GM19023 (cell line): Measurements from ENCODE around the gene CR2.
"Not testable (repeated sequence)": the region's sequence is repeated elsewhere in the genome, so short reads cannot be mapped to it uniquely, and the experiment has no call there.

Source experiments
- ATAC-seq: cut with Tn5 transposase; IDR thresholded peaks from one replicate; pipeline ENCODE4 v1.9.1; 2021; ENCODE audit warnings: mild to moderate bottlenecking, moderate library complexity; ENCODE audit not compliant: unreplicated experiment

Gene CR2

DNA sequence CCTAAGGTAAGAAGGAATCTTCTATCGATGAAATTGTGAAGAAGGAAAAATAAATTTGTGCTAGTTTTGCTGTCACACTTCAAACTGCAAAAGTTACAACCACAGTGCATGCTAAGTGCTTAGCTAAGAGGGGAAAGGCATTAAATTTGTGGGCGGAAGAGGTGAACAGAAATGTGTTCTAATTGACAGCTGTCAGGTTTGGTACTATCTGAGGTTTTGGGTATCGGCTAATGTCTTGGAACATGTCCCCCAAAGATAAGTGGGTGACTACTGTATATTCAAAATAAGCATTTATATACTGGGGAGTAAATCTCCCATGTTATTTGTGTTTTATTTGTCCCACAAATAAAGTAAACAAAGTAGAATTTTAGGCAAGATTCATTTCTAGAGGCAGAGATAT is 49.8 kb downstream of the CR2 start:
- no peak for ATAC-seq

DNA sequence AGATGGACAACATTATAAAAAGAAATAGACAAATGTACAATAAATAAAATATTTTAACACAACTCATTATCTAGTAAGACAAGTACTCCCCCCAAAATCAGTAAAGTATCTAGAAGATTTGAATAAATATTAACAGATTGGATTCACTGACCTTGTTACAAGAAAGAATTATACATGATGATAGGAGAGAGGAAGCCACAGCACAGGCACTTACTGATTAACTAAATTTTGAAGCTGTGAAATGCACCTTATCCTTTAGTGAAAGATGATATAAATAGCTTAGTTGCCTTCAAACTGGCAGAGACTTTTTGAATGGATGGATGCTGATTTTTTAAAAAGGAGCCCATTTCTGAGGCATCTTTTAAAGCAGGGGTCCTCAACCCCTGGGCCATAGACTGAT is 50.3 kb downstream of the CR2 start:
- ATAC-seq, result no peak

DNA sequence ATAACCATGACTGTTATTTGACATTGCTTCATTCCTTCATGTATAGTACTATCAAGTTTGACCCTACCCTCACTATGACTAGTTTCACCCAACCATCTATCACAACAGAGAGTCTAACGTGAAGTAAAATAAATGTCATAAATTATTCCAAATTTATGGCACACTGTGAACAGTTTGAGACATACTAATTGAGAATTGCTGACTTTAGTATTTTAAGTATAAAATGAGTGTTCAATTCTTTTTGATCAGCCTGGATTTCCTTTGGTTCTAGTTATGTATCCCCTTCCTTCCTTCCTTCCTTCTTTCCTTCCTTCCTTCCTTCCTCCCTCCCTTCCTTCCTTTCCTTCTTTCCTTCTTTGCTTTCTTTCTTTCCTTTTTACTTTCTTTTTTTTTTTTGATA is 56.3 kb downstream of the CR2 start:
- no peak for ATAC-seq

DNA sequence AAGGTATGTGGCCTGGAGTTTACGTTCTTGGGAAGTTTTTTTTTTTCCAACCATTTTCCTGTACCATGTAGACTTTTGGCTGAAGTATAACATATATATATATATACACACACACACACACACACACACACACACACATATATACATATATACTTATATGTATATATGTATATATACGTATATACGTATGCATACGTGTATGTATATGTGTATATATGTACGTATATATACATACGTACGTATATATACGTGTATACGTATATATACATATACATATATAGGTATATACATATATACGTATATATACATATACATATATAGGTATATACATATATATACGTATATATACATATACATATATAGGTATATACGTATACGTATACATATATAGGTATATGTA is 60.8 kb downstream of the CR2 start:
- ATAC-seq, result no peak

DNA sequence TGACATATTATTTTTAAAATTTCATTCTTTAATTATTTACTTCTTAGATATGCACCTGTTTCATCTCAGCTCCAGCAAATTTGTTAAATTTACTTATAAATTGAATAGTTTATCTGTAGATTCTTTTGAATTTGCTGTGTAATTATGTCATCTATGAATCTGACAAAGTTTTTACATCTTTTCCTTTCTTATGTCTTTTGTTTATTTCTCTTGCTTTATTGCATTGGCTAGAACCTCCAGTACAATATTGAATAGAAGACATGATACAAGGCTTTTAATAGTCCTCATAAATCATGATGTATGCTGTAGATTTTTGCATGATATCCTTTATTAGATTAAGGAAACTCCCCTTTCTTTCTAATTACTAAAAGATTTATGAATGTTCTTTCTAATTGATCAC is 62.6 kb downstream of the CR2 start:
- no peak for ATAC-seq

DNA sequence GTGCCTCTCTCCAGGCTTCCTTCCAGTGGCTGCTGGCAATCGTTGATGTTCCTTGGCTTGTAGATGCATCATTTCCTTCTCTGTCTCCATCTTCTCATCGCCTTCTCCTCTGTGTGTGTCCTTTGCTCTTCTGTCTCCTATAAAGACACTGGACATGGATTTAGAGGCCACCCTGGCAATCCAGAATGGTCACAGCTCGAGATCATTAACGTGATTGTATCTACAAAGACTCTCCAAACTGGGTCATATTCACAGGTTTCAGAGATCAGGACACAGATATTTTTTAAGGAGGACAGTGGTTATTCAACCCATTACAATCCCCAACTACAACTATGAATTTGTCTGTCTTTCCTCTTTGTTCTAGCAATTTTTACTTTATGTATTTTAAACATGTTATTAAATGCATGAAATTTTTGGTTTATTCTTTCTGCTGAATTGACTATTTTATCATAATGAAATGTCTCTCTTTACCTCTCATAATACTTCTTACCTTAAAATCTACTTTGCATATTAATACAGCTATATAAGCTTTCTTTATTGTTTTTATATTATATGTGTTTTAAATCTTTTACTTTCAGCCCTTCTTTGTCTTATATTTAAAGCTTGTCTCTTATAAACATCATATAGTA is 64.6 kb downstream of the CR2 start:
- no peak for ATAC-seq

DNA sequence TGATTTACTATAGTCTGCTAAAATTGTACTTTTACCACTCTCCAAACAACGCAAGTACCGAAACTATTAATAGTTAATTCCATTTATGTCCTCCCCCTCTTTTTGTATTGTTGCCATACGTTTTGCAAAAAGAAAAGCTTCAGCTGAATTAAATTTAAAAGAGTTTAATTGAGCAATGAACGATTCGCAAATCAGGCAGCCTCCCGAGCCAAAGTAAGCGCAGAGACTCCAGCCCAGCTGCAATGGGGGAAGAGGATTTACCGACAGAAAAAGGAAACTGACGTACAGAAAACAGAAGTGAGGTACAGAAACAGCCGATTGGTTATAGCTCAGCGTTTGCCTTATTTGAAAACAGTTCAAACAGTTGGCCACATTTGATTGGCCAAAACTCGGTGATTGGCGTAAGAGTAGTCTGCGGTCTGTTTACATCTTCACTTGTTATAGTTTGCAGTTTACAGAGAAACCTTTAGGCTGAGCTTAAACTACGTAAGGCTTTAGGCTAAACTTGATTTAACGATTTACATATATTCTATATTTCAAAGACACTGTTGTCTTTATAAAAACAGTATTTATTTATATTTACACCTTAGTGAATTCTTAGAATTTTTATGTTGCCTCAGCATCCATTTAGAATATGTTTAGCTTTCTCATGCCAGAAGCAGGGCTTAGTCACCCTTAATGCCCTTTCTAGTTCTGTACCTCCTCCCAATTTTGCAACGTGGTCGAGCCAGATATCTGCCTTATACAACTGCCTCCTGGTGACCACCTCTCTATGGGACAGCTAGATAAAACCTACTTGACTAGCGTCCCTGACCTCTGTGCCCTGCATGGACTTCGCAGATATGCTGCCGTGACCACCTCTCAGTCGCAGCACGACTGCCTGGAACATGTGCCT is 65.6 kb downstream of the CR2 start:
- ATAC-seq, result no peak

DNA sequence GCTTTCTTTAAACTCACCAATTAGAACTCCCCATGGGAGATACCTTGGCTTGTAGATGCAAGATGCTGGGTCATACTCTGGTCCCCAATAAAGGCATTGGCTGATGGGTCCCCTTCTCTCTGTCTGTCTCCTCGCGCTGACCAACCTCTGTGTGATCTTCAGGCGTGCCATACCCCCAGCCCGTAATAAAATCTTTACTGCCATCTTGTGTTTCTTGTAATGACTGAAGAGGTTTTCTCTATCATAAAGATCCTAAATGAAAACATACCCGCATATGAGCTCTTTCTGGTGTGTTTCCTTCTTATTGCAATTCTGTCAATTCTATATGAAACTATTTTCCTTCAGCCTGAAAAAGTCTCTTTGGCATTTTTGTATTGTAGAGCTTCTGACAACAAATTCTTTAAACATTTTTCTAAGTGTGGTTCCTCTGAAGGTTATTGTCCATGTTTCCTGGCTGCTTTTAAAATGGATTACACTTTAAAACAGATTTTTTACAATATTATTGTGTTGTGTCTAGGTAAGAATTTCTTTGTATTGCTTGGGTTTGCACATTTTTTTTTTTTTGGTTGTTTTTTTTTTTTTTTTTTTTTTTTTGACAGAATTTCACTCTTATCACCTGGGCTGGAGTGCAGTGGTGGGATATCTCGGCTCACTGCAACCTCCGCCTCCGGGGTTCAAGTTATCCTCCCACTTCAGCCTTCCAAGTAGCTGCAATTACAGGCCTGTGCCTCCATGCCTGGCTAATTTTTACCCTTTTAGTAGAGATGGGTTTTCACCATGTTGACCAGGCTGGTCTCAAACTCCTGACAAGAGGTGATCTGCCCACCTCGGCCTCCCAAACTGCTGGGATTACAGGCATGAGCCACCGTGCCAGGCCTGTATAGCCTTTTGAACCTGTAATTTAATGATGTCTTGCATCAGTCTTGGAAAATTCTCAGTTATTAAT is 66.5 kb downstream of the CR2 start:
- not testable (repeated sequence) for ATAC-seq

DNA sequence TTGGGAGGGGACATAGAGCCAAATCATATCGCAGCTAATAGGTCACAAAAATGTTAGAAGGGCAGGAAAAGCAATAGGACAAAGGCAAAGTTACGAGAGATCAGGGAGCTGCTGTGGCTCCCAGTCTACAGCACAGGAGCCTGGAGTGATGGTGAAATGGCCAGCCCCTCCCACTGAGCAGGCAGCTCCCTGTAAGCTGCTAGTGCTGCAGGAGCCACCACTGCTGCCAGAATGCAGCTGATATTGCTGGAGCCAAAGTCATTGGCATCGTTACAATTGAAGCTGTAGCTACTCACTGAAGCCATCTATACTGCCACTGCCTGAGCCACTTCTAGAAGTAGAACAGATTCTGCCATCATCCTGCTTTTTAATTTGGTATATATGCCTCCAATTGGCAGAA is 71.1 kb downstream of the CR2 start:
- ATAC-seq, result not testable (repeated sequence)

DNA sequence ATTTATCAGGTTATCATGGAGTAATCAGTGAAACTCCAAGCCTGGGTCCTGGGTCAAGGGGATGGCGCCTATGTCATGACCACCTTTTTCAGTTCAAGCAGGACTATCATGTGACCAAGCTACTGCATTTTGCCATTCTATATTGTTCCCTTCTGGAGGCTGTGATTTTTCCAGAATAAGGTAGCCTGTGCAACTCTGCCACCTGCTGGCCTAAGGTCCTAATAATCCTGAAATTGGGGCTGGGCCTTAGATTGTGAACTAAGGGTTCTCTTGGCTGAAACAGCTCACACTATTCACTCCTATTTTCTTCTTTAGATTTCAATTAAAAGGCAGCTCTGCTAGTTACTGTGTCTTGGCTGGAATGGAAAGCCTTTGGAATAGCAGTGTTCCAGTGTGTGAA is 74.3 kb downstream of the CR2 start:
- not testable (repeated sequence) for ATAC-seq

DNA sequence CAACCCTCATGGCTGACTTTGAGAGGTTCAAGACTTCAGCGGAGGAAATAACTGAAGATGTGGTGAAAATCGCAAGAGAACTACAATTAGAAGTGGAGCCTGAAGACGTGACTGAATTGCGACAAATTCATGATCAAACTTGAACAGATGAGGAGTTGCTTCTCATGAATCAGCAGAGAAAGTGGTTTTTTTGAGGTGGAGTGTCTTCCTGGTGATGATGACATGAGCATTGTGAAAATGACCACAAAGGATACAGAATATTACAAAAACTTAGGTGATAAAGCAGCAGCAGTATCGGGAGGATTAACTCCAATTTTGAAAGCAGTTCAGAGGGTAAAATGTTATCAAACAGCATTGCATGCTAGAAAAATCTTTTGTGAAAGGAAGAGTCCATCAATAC is 82.1 kb downstream of the CR2 start:
- not testable (repeated sequence) for ATAC-seq
